SKM-1 (cell line): ENCODE results near the gene MRPL18.

Source experiments
- DNase-seq: peaks from one replicate; lab custom pipeline; 2025; ENCODE audit not compliant: unreplicated experiment; lab: John Stamatoyannopoulos, UW

Gene MRPL18

DNA sequence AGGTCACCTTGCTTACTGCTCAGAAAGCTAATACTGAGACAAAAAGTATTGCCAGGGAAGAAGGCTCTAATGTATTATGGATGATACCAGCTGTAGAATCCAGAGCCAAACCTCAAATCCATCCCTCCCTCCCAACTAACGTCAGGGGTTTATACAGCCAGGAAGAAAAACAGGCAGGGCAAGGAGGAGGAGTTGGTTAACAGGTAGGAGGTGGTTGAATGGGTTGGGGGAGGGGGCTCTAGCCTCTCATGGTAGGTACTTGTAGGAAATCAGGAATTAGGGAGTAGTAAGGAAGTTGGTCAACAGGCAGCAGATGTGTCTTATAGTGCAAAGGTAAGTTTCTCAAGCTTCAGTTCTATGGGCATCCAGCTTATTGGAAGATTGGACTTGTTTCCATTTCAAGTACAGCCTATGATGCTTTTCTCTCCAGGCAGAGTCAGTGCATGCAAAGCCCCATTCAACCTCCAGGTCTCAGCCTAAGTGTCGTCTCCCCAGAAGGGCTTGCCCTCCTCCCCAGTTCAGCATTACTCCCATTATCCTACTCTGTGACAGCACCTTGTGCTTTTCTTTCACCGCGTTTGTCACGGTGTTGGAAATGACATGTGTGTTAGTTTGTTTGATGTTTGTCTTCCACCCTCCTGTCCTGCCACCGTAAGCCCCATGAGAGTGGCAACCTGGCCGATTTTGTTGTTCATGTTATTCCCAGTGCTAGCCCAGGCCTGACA lies 47.9 kb downstream of the MRPL18 start:
- DNase-seq: no peak

- no peak for DNase-seq
Measured at GRCh38 chr6:159842035-159842434, 51.8 kb downstream of the MRPL18 start.

DNA sequence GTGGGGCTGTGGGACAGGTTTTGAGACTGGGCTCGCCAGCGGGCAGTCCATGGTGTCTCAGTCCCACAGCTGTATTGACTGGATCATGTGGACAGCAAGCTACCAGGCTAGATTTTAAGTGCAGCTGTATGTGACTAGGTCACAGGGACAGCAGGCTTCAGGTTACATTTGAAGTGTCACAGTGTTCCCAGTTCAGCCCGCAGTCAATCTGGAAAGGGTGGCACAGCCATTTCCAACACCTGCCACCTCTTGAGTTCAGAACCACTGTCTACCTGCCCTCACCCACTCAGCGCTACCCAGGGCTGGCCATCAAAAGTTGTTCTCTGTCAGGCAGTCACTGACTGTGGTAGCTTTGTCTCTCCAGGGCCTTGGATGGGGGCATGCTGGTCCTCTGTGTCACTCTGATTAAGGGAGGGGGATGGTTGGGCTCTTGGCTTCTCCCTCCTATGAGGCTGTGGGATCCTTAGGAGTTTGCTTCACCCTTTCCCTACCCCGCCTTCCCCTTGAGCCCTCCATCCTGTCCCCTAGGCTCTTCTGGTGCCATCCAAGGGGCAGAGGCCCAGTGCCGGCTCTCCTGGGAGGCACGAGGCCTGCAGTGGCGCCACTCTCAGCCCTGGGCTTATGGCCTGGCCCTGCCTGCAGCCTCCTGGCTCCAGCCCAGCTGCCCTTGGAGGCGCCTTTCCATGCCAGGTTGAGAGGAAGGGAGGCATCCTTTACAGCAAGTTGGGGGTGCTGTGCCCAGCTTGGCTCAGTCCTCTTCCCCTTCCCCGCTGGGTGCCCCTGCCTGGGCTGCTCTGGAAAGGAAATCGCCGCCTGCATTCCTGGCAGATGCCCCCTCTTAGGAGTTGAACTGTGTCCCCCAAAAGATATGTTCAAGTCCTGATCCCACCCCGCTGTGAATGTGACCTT lies 54.7 kb downstream of the MRPL18 start:
- DNase-seq: no peak
